Endothelial cell of hepatic sinusoid (primary cell): ENCODE results near the gene AHR.

Experiments used
- in situ Hi-C: cut with HindIII; loops from 2 replicates; pipeline ENCODE4 v1.10.0; 2017; ENCODE audit warnings: low sequenced_read_pairs

The AHR gene

GRCh38 chr7:17298102-17298839, at the start of gene AHR:
Gene AHR (plus strand): TSS chr7:17298652. CDS start chr7:17299265, 613 bp downstream.
- in situ Hi-C loops: no loop called here

GRCh38 chr7:17253885-17254284, 44.6 kb upstream of the AHR start:
- in situ Hi-C loops: no loop called here

GRCh38 chr7:17255926-17256325, 42.5 kb upstream of the AHR start:
- in situ Hi-C loops: no loop called here

GRCh38 chr7:17256375-17256774, 42.1 kb upstream of the AHR start:
- in situ Hi-C loops: no loop called here

GRCh38 chr7:17266565-17266964, 31.9 kb upstream of the AHR start:
- in situ Hi-C loops: no loop called here

- in situ Hi-C loops: no loop called here
Measured at GRCh38 chr7:17269341-17270221, 28.9 kb upstream of the AHR start.

GRCh38 chr7:17274551-17275245, 23.8 kb upstream of the AHR start:
- in situ Hi-C loops: no loop called here

- in situ Hi-C loops: no loop called here
Measured at GRCh38 chr7:17275749-17276671, 22.4 kb upstream of the AHR start.

GRCh38 chr7:17279061-17279460, 19.4 kb upstream of the AHR start:
- in situ Hi-C loops: no loop called here

- in situ Hi-C loops: no loop called here
Measured at GRCh38 chr7:17289074-17289645, 9.3 kb upstream of the AHR start.

GRCh38 chr7:17292843-17293242, 5.6 kb upstream of the AHR start:
- in situ Hi-C loops: no loop called here

GRCh38 chr7:17293481-17293880, 5.0 kb upstream of the AHR start:
- in situ Hi-C loops: no loop called here

GRCh38 chr7:17297243-17297642, 1.2 kb upstream of the AHR start:
- in situ Hi-C loops: no loop called here

- in situ Hi-C loops: no loop called here
Measured at GRCh38 chr7:17298840-17299482, 509 bp downstream of the AHR start.

GRCh38 chr7:17299483-17299991, 1.1 kb downstream of the AHR start:
- in situ Hi-C loops: no loop called here

- in situ Hi-C loops: no loop called here
Measured at GRCh38 chr7:17300012-17300411, 1.6 kb downstream of the AHR start.

GRCh38 chr7:17300437-17300836, 2.0 kb downstream of the AHR start:
- in situ Hi-C loops: no loop called here

- in situ Hi-C loops: no loop called here
Measured at GRCh38 chr7:17301471-17302456, 3.3 kb downstream of the AHR start.
